Activated CD8-positive, alpha-beta memory T cell treated with anti-CD3 and anti-CD28 coated beads, Interleukin-2, amount 50 U/mL, for 4 hours (primary cell): ENCODE data around the gene DOHH.
A peak's percentile ranks its signal among the peaks of the same experiment; 100 is the strongest.

ENCODE experiments used
- DNase-seq: peaks from one replicate; pipeline ENCODE4 v3.0.0-alpha.2; 2020

DOHH gene

GRCh38 chr19:3499738-3500428, 591 bp downstream of the DOHH start:
- no peak for DNase-seq

- no peak for DNase-seq
Observed at GRCh38 chr19:3497757-3498520, 2.5 kb downstream of the DOHH start.

GRCh38 chr19:3496392-3497273, 3.8 kb downstream of the DOHH start:
- no peak for DNase-seq

- peak; percentile 44 for DNase-seq
Observed at GRCh38 chr19:3494559-3494958, 5.9 kb downstream of the DOHH start.

- DNase-seq = no peak
Observed at GRCh38 chr19:3494051-3494450, 6.4 kb downstream of the DOHH start.

- DNase-seq = no peak
Observed at GRCh38 chr19:3493651-3494050, 6.8 kb downstream of the DOHH start.

GRCh38 chr19:3492919-3493318, 7.6 kb downstream of the DOHH start:
- no peak for DNase-seq

GRCh38 chr19:3492131-3492839, 8.2 kb downstream of the DOHH start:
- DNase-seq = no peak

GRCh38 chr19:3491396-3492119, 8.9 kb downstream of the DOHH start:
- no peak for DNase-seq

GRCh38 chr19:3483226-3483628, 17.2 kb downstream of the DOHH start, which contains the start of gene SMIM44:
Gene SMIM44 (minus strand): TSS chr19:3483441. CDS start chr19:3483403, 38 bp downstream.
- no peak for DNase-seq

GRCh38 chr19:3482507-3483225, 17.8 kb downstream of the DOHH start:
- no peak for DNase-seq

- no peak for DNase-seq
Observed at GRCh38 chr19:3481241-3482090, 19.0 kb downstream of the DOHH start.

- no peak for DNase-seq
Observed at GRCh38 chr19:3480383-3481091, 19.9 kb downstream of the DOHH start, which contains the start of gene SMIM24. Gene SMIM24 (minus strand): TSS chr19:3480525. CDS start chr19:3480463, 62 bp downstream.

- DNase-seq = no peak
Observed at GRCh38 chr19:3479834-3480215, 20.6 kb downstream of the DOHH start.

- DNase-seq = peak; percentile 44
Observed at GRCh38 chr19:3479177-3479833, 21.2 kb downstream of the DOHH start.

GRCh38 chr19:3478409-3479176, 21.9 kb downstream of the DOHH start:
- no peak for DNase-seq

- DNase-seq = no peak
Observed at GRCh38 chr19:3477951-3478350, 22.5 kb downstream of the DOHH start.

GRCh38 chr19:3477506-3477905, 23.0 kb downstream of the DOHH start:
- no peak for DNase-seq
